ENCODE results near the gene TIMM13.
A peak's percentile ranks its signal among the peaks of the same experiment; 100 is the strongest.
"Not testable (repeated sequence)": the region's sequence is repeated elsewhere in the genome, so short reads cannot be mapped to it uniquely, and the experiment has no call there.

Gene TIMM13

GRCh38 chr19:2429917-2430535 lies 2.6 kb upstream of the TIMM13 start:
- no peak for DNase-seq

- DNase-seq: no peak
These were observed 1.6 kb upstream of the TIMM13 start for GRCh38 chr19:2428756-2429711.

GRCh38 chr19:2428321-2428690 lies 920 bp upstream of the TIMM13 start:
- no peak for DNase-seq

- DNase-seq: peak; percentile 47
These were observed 566 bp downstream of the TIMM13 start for GRCh38 chr19:2426611-2427428.

GRCh38 chr19:2425622-2426581 lies 1.5 kb downstream of the TIMM13 start:
- no peak for DNase-seq

- no peak for DNase-seq
These were observed 2.4 kb downstream of the TIMM13 start for GRCh38 chr19:2424686-2425621.

GRCh38 chr19:2423915-2424685 lies 3.3 kb downstream of the TIMM13 start:
- DNase-seq: no peak

GRCh38 chr19:2423071-2423914 lies 4.1 kb downstream of the TIMM13 start:
- DNase-seq: no peak

- no peak for DNase-seq
These were observed 5.6 kb downstream of the TIMM13 start for GRCh38 chr19:2421581-2422306.

GRCh38 chr19:2420490-2420889 lies 6.9 kb downstream of the TIMM13 start:
- DNase-seq: no peak

GRCh38 chr19:2419754-2420153 lies 7.6 kb downstream of the TIMM13 start:
- DNase-seq: no peak

- DNase-seq: no peak
These were observed 9.4 kb downstream of the TIMM13 start for GRCh38 chr19:2417881-2418406.

GRCh38 chr19:2417436-2417835 lies 9.9 kb downstream of the TIMM13 start:
- DNase-seq: not testable (repeated sequence)

GRCh38 chr19:2416321-2417097 lies 10.9 kb downstream of the TIMM13 start:
- no peak for DNase-seq

- no peak for DNase-seq
These were observed 11.4 kb downstream of the TIMM13 start for GRCh38 chr19:2415973-2416319.

- DNase-seq: no peak
These were observed 12.0 kb downstream of the TIMM13 start for GRCh38 chr19:2415281-2415972.

GRCh38 chr19:2413629-2414028 lies 13.8 kb downstream of the TIMM13 start:
- DNase-seq: no peak
